Superior temporal gyrus (tissue), 1 donor: ENCODE results near the gene BLCAP.
"Not testable (repeated sequence)": the region's sequence is repeated elsewhere in the genome, so short reads cannot be mapped to it uniquely, and the experiment has no call there.

ENCODE experiments used
- DNase-seq: peaks from one replicate; pipeline ENCODE4 v3.0.0-alpha.2; 2016; ENCODE audit errors: extremely low spot score

BLCAP gene

GRCh38 chr20:37484331-37484730, 43.3 kb downstream of the BLCAP start:
- no peak for DNase-seq

DNA sequence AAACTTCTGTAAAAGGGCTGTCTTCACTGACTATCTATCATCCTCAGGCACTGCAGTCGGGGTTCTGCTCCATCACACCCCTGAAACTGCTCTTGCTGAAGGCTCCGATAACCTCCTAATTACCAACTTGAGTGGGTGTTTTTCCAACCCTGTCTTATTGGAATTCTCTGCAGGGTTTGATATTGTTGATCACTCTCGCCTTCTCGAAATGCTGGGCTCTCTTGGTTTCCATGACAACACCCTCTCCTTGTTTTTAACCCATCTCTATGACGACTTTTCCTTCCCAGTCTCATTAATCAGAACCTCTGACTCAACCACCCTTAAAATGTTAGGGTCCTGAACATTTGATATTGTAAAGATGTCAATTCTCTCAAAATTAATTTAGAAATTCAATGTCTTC, 46.1 kb downstream of the BLCAP start:
- DNase-seq: no peak

DNA sequence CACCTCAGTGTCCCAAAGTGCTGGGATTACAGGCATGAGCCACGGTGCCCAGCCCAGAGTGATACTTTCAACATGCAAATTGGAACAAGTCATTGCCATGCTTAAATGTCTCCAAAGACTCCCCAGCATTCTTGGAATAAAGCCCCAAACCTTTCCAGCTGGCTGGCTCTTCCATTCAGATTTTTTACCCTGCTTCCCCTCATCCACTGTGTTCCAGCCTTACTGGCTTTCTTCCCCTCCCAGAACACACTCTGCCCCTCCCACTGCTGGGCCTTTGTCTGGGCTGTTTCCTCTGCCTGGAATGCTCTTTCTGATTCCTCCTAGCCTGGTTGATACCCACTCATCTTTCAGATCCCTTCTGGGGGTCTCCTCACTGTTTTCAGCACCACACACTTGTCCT, 46.8 kb downstream of the BLCAP start:
- DNase-seq: no peak

- DNase-seq: no peak
These were observed 47.6 kb downstream of the BLCAP start for GRCh38 chr20:37479925-37480691.

GRCh38 chr20:37479266-37479665, 48.4 kb downstream of the BLCAP start:
- no peak for DNase-seq

DNA sequence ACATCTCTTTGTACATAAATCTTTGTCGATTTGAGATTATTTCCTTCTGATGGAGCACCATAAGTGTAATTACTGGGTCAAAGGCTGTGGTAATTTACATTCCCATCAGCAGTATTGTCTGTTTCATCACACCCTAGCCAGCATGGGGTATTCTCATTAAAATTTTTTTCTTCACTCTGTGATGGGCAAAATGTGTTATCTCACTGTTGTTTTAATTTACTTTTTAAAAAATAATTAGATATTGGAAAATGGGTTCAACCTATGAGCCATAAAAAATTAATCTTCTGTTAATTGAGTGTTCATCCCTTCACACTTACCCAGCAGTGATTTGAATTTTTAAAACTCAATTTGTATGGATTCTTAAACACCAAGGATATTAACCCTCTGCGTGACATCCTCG, 50.6 kb downstream of the BLCAP start:
- no peak for DNase-seq

DNA sequence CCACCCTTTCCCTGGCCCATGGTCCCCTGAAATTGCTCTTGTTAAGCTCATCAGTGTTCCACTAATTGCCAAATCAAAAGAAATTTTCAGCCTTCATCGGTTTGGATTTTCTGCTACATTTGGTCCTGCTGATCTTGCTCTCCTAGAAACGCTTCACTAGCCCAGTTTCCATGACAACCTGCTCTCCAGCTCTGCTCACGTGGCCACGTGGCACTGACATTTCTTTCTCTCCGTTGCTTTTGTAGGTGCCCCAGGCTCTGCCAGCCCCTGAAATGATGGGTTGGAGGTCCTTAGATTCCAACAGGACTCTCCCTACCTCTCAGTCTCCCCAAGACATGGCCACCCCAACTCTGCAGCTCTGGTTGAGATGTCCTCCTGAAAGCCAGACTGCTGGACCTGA, 52.4 kb downstream of the BLCAP start:
- DNase-seq: peak; percentile 60

- DNase-seq: no peak
These were observed 53.3 kb downstream of the BLCAP start for GRCh38 chr20:37474386-37474785.

GRCh38 chr20:37473249-37474000, 54.3 kb downstream of the BLCAP start:
- no peak for DNase-seq

DNA sequence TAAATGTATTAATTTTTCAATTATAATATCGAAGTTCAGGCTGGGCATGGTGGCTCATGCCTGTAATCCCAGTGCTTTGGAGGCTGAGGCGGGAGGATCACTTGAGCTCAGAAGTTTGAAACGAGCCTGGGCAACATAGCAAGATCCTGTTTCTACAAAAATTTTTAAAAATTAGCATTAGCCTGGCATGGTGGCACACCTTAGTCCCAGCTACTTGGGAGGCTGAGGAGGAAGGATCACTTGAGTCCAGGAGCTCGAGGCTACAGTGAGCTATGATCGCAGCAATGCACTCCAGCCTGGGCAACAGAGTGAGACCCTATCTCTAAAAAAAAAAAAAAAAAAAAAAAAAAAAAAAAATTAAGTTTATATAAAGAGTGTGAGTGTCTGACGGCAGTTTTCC, 55.2 kb downstream of the BLCAP start:
- not testable (repeated sequence) for DNase-seq

GRCh38 chr20:37471741-37472235, 55.9 kb downstream of the BLCAP start:
- DNase-seq: no peak

DNA sequence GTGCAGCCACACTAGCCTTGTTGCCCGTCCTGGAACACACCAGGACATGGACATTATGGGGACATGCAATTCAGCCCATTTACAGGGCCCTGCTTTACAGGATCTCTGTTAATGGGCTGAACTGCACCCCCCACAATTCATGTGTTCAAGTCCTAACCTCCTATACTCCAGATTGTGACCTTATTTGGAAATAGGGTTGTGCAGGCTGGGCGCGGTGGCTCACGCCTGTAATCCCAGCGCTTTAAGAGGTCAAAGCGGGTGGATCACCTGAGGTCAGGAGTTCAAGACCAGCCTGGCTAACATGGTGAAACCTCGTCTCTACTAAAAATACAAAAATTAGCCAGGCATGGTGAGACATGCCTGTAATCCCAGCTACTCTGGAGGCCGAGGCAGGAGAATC, 57.5 kb downstream of the BLCAP start:
- DNase-seq: not testable (repeated sequence)

DNA sequence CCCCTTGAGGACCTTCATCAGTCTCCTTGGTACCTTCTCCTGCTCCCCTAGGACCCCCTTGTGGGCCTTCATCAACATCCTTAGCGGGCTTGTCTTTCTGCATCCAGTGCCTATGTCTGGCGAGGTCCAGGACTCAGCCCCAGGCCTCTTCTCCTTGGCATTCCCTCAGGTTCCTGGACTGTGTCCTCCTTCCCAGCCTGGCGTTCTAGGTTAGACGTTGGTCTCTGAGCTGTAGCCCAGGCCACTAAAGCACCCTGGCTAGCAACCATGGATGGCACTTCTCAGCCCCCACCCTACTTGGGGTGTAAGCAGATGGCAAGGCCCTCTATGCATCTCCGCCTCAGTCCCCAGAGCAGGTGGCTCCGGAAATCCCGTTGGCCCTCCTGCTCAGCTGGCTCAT, 58.1 kb downstream of the BLCAP start:
- DNase-seq: no peak

- DNase-seq: no peak
These were observed 58.8 kb downstream of the BLCAP start for GRCh38 chr20:37468886-37469285.
